GM12878 (cell line): Measurements from ENCODE around the gene CKS1B.

Source experiments
- CHD4 ChIP-seq: fragments of 200-600 bp; sonication (generic); IDR thresholded peaks from 2 replicates; pipeline ENCODE4 v1.6.1; 2016; ENCODE audit warnings: mild to moderate bottlenecking
- MYC ChIP-seq: IDR thresholded peaks from 2 replicates; pipeline ENCODE4 v1.6.1; 2011; ENCODE audit warnings: mild to moderate bottlenecking, low read length, moderate library complexity, inconsistent platforms; ENCODE audit not compliant: insufficient read depth, insufficient replicate concordance, insufficient read length, severe bottlenecking
- POLR2AphosphoS5 ChIP-seq: IDR thresholded peaks from 2 replicates; pipeline ENCODE4 v1.6.1; 2011; ENCODE audit warnings: mild to moderate bottlenecking, low read length, inconsistent platforms
- RCOR1 ChIP-seq: conservative IDR thresholded peaks from 2 replicates; pipeline ENCODE4 v1.6.1; 2012; ENCODE audit warnings: low read depth, low read length, improper control_type of control experiment
- RUNX3 ChIP-seq: IDR thresholded peaks from 2 replicates; pipeline ENCODE4 v1.6.1; 2012; ENCODE audit warnings: low read length, inconsistent platforms
- TAF1 ChIP-seq: IDR thresholded peaks from 2 replicates; pipeline ENCODE4 v1.6.1; 2011; ENCODE audit warnings: mild to moderate bottlenecking, low read depth, low read length, borderline replicate concordance
- TCF12 ChIP-seq: IDR thresholded peaks from 2 replicates; pipeline ENCODE4 v1.6.1; 2011; ENCODE audit warnings: low read depth, mild to moderate bottlenecking, low read length
- TF ChIP-seq, protein P1 (sequence below), 3 experiments: IDR thresholded peaks in 2 of 3; conservative IDR thresholded peaks in 1 of 3; 2 replicates each; pipeline ENCODE4 v1.5.1; 2011; ENCODE audit warnings: low read depth in 3 of 3, low read length in 3 of 3, mild to moderate bottlenecking in 3 of 3, control low read depth in 2 of 3, moderate library complexity in 2 of 3, inconsistent platforms in 1 of 3, mixed read lengths in 1 of 3; ENCODE audit not compliant: control insufficient read depth in 2 of 3, insufficient read depth in 1 of 3; ENCODE audit errors: extremely low read depth in 1 of 3
- TF ChIP-seq, protein P2 (sequence below): fragments of 450-650 bp; formaldehyde crosslinking; IDR thresholded peaks from 2 replicates; pipeline ENCODE4 v1.5.0; 2022; ENCODE audit warnings: mild to moderate bottlenecking, missing genetic modification characterization
- TF ChIP-seq, protein P3 (sequence below): IDR thresholded peaks from 2 replicates; pipeline ENCODE4 v1.6.1; 2011; ENCODE audit warnings: low read depth, low read length, improper control_type of control experiment, borderline replicate concordance

DNA sequence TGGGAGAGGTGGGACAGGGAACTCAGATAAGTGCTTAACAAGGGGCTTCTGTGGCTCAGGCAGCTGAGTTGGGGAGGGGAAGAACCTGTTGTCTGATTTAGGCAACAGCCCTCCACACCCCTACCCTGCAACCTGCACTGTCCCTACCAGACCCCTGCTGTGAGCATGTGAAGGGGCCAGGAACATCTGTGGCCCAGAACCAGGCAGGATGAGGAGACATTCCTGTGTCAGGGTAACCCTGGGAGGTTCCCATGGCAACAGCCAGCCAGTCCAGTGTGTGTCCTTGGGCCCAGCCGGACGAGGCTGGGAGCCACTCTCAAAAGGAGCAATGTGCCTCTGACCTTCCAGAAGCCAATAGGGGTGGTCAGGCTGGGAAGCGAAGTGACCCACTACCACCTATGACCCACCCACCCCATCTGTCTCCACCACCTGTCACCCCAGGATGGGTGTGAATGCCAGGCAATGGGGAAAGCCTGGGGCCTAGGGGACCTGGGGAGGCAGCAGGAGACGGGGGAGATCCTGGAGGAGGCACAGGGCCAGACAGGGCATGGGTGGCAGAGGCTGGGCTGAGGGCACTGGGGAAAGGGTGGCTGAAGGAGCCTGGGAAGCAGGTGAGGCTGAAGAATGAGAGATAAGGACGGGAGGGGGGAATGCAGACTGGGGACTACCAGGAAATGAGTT is 33.0 kb upstream of the CKS1B start:
- TF ChIP-seq, protein P1, sequence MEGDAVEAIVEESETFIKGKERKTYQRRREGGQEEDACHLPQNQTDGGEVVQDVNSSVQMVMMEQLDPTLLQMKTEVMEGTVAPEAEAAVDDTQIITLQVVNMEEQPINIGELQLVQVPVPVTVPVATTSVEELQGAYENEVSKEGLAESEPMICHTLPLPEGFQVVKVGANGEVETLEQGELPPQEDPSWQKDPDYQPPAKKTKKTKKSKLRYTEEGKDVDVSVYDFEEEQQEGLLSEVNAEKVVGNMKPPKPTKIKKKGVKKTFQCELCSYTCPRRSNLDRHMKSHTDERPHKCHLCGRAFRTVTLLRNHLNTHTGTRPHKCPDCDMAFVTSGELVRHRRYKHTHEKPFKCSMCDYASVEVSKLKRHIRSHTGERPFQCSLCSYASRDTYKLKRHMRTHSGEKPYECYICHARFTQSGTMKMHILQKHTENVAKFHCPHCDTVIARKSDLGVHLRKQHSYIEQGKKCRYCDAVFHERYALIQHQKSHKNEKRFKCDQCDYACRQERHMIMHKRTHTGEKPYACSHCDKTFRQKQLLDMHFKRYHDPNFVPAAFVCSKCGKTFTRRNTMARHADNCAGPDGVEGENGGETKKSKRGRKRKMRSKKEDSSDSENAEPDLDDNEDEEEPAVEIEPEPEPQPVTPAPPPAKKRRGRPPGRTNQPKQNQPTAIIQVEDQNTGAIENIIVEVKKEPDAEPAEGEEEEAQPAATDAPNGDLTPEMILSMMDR (IDR thresholded peaks at IDR 0.05 in 2 of 3, conservative IDR thresholded peaks at IDR 0.05 in 1 of 3; ENCODE audit: control insufficient read depth in 2 of 3, extremely low read depth in 1 of 3, insufficient read depth in 1 of 3, low read depth in 3 of 3, low read length in 3 of 3): no peak
- TF ChIP-seq MYC: no peak
- TF ChIP-seq POLR2AphosphoS5: peak; percentile 15; the same call in 1 of the 2 replicates
- no peak for TF ChIP-seq RUNX3
- TF ChIP-seq, protein P2, sequence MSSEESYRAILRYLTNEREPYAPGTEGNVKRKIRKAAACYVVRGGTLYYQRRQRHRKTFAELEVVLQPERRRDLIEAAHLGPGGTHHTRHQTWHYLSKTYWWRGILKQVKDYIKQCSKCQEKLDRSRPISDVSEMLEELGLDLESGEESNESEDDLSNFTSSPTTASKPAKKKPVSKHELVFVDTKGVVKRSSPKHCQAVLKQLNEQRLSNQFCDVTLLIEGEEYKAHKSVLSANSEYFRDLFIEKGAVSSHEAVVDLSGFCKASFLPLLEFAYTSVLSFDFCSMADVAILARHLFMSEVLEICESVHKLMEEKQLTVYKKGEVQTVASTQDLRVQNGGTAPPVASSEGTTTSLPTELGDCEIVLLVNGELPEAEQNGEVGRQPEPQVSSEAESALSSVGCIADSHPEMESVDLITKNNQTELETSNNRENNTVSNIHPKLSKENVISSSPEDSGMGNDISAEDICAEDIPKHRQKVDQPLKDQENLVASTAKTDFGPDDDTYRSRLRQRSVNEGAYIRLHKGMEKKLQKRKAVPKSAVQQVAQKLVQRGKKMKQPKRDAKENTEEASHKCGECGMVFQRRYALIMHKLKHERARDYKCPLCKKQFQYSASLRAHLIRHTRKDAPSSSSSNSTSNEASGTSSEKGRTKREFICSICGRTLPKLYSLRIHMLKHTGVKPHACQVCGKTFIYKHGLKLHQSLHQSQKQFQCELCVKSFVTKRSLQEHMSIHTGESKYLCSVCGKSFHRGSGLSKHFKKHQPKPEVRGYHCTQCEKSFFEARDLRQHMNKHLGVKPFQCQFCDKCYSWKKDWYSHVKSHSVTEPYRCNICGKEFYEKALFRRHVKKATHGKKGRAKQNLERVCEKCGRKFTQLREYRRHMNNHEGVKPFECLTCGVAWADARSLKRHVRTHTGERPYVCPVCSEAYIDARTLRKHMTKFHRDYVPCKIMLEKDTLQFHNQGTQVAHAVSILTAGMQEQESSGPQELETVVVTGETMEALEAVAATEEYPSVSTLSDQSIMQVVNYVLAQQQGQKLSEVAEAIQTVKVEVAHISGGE (CRISPR knock-in tag): no peak
- TF ChIP-seq, protein P3, sequence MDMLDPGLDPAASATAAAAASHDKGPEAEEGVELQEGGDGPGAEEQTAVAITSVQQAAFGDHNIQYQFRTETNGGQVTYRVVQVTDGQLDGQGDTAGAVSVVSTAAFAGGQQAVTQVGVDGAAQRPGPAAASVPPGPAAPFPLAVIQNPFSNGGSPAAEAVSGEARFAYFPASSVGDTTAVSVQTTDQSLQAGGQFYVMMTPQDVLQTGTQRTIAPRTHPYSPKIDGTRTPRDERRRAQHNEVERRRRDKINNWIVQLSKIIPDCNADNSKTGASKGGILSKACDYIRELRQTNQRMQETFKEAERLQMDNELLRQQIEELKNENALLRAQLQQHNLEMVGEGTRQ: no peak
- TF ChIP-seq CHD4: no peak
- no peak for TF ChIP-seq RCOR1
- TF ChIP-seq TAF1: no peak
- TF ChIP-seq TCF12: no peak
